Measurements from ENCODE around the gene PCDHGA11. TPM values are rescaled to one million over a fixed set of nuclear protein-coding genes. Genes with fewer than 3 reads are reported as not detected.
"Not testable (repeated sequence)": the region's sequence is repeated elsewhere in the genome, so short reads cannot be mapped to it uniquely, and the experiment has no call there.

PCDHGA11 gene
- total RNA-seq, 1 donor from 2014 or later = 1.3 TPM

DNA sequence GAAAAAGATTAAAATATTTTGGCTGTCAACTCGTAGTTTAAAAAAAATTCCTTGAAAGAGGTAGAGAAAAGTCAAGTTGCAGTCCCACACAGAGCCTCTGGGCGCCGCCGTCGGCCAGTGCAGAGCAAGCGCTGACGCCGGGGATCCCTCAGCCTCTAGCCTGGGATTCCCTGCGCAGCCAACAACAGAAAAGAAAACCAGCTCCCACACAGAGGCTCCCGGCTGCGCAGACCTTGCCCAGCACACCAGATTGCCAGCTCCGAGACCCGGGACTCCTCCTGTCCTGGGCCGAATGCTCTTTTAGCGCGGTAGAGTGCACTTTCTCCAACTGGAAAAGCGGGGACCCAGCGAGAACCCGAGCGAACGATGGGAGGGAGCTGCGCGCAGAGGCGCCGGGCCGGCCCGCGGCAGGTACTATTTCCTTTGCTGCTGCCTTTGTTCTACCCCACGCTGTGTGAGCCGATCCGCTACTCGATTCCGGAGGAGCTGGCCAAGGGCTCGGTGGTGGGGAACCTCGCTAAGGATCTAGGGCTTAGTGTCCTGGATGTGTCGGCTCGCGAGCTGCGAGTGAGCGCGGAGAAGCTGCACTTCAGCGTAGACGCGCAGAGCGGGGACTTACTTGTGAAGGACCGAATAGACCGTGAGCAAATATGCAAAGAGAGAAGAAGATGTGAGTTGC, 3.2 kb upstream of the PCDHGA11 start, which contains the start of gene PCDHGB7:
Gene PCDHGB7, plus strand, starts transcription at position 184 of the 679 bp plus-strand sequence. Its CDS starts 183 bp downstream, at position 367.
- H3K9me3 Mint-ChIP-seq (ENCODE audit: low read depth) = peaks cover 57% of the 10 kb centered on the region
- peaks cover 65% of the 10 kb centered on the region for H3K36me3 Mint-ChIP-seq (ENCODE audit: low read depth)
- TF ChIP-seq, protein P1, sequence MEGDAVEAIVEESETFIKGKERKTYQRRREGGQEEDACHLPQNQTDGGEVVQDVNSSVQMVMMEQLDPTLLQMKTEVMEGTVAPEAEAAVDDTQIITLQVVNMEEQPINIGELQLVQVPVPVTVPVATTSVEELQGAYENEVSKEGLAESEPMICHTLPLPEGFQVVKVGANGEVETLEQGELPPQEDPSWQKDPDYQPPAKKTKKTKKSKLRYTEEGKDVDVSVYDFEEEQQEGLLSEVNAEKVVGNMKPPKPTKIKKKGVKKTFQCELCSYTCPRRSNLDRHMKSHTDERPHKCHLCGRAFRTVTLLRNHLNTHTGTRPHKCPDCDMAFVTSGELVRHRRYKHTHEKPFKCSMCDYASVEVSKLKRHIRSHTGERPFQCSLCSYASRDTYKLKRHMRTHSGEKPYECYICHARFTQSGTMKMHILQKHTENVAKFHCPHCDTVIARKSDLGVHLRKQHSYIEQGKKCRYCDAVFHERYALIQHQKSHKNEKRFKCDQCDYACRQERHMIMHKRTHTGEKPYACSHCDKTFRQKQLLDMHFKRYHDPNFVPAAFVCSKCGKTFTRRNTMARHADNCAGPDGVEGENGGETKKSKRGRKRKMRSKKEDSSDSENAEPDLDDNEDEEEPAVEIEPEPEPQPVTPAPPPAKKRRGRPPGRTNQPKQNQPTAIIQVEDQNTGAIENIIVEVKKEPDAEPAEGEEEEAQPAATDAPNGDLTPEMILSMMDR (IDR thresholded peaks at IDR 0.05) = peak; percentile 42
- DNase-seq (ENCODE audit: low spot score); H3K27ac Mint-ChIP-seq (ENCODE audit: unreplicated experiment); H3K27me3 Mint-ChIP-seq (ENCODE audit: low read depth): not testable (repeated sequence)
- peaks cover 10% of the 10 kb centered on the region for H3K4me1 Mint-ChIP-seq (ENCODE audit: low read depth)
- peak within 1 kb of the TSS; percentile 38 for H3K4me3 Mint-ChIP-seq (ENCODE audit: unreplicated experiment)

DNA sequence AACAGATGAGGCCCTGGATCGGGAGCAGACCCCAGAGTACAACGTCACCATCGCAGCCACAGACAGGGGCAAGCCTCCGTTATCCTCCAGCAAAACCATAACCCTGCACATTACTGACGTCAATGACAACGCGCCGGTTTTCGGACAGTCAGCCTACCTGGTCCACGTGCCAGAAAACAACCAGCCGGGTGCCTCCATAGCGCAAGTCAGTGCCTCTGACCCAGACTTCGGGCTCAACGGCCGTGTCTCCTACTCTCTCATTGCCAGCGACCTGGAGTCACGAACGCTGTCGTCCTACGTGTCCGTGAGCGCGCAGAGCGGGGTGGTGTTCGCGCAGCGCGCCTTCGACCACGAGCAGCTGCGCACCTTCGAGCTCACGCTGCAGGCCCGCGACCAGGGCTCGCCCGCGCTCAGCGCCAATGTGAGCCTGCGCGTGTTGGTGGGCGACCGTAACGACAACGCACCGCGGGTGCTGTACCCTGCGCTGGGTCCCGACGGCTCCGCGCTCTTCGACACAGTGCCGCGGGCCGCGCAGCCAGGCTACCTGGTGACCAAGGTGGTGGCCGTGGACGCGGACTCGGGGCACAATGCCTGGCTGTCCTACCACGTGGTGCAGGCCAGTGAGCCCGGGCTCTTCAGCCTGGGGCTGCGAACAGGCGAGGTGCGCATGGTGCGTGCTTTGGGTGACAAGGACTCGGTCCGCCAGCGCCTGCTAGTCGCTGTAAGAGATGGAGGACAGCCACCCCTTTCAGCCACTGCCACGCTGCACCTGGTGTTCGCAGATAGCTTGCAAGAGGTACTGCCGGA, 1.6 kb upstream of the PCDHGA11 start:
- no peak overlapping the region for H3K4me3 Mint-ChIP-seq (ENCODE audit: unreplicated experiment)

DNA sequence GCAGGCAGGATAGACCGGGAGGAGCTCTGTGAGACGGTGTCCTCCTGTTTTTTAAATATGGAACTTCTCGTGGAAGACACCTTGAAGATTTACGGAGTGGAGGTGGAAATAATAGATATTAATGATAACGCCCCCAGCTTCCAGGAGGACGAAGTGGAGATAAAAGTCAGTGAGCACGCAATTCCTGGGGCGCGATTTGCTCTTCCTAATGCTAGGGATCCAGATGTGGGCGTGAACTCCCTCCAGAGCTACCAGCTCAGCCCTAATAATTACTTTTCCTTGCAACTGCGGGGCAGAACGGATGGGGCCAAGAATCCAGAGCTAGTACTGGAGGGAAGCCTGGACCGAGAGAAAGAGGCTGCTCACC, 621 bp downstream of the PCDHGA11 start:
- Mint-ChIP-seq H3K27ac (ENCODE audit: unreplicated experiment) (no peak overlapping the region), H3K9me3 (ENCODE audit: low read depth) (peaks cover 63% of the 10 kb centered on the region), H3K27me3 (ENCODE audit: low read depth) (no peaks in the 10 kb centered on the region), H3K4me3 (ENCODE audit: unreplicated experiment) (no peak overlapping the region), H3K4me1 (ENCODE audit: low read depth) (no peaks in the 10 kb centered on the region), H3K36me3 (ENCODE audit: low read depth) (peaks cover 63% of the 10 kb centered on the region)
- TF ChIP-seq, protein P1 (IDR thresholded peaks at IDR 0.05) = no peak
- DNase-seq (ENCODE audit: low spot score) = no peak

More for the DNA sequence above, 1.6 kb upstream of the PCDHGA11 start:
- Mint-ChIP-seq H3K36me3 (ENCODE audit: low read depth) (peaks cover 63% of the 10 kb centered on the region), H3K27me3 (ENCODE audit: low read depth) (no peaks in the 10 kb centered on the region), H3K4me1 (ENCODE audit: low read depth) (no peaks in the 10 kb centered on the region), H3K9me3 (ENCODE audit: low read depth) (peaks cover 56% of the 10 kb centered on the region), H3K27ac (ENCODE audit: unreplicated experiment) (no peak overlapping the region)
- TF ChIP-seq, protein P1 (IDR thresholded peaks at IDR 0.05) = no peak
- DNase-seq (ENCODE audit: low spot score) = no peak

DNA sequence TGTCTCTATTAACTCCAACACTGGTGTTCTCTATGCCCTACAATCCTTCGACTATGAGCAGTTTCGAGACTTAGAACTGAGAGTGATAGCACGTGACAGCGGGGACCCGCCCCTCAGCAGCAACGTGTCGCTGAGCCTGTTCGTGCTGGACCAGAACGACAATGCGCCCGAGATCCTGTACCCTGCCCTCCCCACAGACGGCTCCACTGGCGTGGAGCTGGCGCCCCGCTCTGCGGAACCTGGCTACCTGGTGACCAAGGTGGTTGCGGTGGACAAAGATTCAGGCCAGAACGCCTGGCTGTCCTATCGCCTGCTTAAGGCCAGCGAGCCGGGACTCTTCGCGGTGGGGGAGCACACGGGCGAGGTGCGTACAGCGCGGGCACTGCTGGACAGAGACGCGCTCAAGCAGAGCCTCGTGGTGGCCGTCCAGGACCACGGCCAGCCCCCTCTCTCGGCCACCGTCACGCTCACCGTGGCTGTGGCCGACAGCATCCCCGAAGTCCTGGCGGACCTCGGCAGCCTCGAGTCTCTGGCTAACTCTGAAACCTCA, 2.0 kb downstream of the PCDHGA11 start:
- no peak for DNase-seq (ENCODE audit: low spot score)
- no peak overlapping the region for H3K27ac Mint-ChIP-seq (ENCODE audit: unreplicated experiment)
- TF ChIP-seq, protein P1 (IDR thresholded peaks at IDR 0.05) = no peak
- peaks cover 66% of the 10 kb centered on the region for H3K9me3 Mint-ChIP-seq (ENCODE audit: low read depth)
- H3K27me3 Mint-ChIP-seq (ENCODE audit: low read depth) = no peaks in the 10 kb centered on the region
- H3K4me1 Mint-ChIP-seq (ENCODE audit: low read depth) = no peaks in the 10 kb centered on the region
- H3K4me3 Mint-ChIP-seq (ENCODE audit: unreplicated experiment) = no peak overlapping the region
- peaks cover 67% of the 10 kb centered on the region for H3K36me3 Mint-ChIP-seq (ENCODE audit: low read depth)

DNA sequence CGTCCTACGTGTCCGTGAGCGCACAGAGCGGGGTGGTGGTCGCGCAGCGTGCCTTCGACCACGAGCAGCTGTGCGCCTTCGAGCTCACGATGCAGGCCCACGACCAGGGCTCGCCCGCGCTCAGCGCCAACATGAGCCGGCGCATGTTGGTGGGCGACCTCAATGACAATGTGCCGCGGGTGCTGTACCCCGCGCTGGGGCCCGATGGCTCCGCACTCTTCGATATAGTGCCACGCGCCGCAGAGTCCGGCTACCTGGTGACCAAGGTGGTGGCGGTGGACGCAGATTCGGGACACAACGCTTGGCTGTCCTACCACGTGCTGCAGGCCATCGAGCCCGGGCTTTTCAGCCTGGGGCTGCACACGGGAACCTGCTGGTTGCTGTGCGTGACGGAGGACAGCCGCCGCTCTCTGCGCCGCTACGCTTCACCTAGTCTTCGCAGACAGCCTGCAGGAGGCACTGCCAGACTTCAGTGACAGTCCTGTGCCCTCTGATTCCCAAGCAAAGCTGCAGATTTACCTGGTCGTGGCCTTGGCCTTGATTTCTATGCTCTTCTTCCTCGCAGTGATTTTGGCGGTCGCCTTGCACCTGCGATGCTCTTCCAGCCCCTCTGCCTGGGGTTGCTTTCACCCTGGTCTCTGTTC, 7.1 kb downstream of the PCDHGA11 start:
- TF ChIP-seq, protein P1 (IDR thresholded peaks at IDR 0.05) = no peak
- Mint-ChIP-seq H3K36me3 (ENCODE audit: low read depth) (peaks cover 60% of the 10 kb centered on the region), H3K27me3 (ENCODE audit: low read depth) (no peaks in the 10 kb centered on the region), H3K4me3 (ENCODE audit: unreplicated experiment) (no peak overlapping the region), H3K4me1 (ENCODE audit: low read depth) (no peaks in the 10 kb centered on the region), H3K9me3 (ENCODE audit: low read depth) (peaks cover 58% of the 10 kb centered on the region), H3K27ac (ENCODE audit: unreplicated experiment) (no peak overlapping the region)
- no peak for DNase-seq (ENCODE audit: low spot score)
